Measurements from ENCODE around the gene YBEY. TPM values are rescaled to one million over a fixed set of nuclear protein-coding genes. Genes with fewer than 3 reads are reported as not detected.
A peak's percentile ranks its signal among the peaks of the same experiment; 100 is the strongest.

The YBEY gene
- total RNA-seq, 1 donor from 2014 or later, result 17.1 TPM

- intact Hi-C loops (cut with micrococcal nuclease), result no loop called here
- peaks cover 100% of the 10 kb centered on the region for H3K36me3 ChIP-seq
- H3K4me1 ChIP-seq, result peaks cover 42% of the 10 kb centered on the region
These were observed 31.8 kb upstream of the YBEY start for GRCh38 chr21:46254208-46254975.

DNA sequence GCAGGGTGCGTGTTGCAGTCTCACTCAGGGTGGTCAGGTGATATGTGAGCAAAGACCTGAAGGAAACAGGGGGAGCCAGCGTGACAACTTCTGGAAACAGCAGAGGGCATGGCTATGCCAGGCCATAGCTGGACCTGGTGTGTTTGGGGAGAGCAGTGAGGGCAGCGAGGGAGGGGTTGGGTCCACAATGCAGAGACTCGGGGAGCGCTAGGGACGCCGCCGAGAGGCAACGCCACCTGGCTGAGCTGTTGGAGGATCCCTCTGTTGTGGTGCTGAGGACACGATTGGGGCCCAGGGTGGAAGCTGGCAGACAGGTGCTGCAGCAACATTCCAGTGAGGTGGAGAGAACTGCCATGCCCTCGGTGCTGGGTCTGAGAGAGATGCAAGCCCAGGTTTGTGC lies 31.0 kb upstream of the YBEY start:
- H3K36me3 ChIP-seq, result peaks cover 100% of the 10 kb centered on the region
- no peaks in the 10 kb centered on the region for H3K9me3 ChIP-seq (replicated peaks)
- no peaks in the 10 kb centered on the region for H3K27me3 ChIP-seq (ENCODE audit: low read depth)
- DNase-seq, result no peak
- TF ChIP-seq, protein P1, sequence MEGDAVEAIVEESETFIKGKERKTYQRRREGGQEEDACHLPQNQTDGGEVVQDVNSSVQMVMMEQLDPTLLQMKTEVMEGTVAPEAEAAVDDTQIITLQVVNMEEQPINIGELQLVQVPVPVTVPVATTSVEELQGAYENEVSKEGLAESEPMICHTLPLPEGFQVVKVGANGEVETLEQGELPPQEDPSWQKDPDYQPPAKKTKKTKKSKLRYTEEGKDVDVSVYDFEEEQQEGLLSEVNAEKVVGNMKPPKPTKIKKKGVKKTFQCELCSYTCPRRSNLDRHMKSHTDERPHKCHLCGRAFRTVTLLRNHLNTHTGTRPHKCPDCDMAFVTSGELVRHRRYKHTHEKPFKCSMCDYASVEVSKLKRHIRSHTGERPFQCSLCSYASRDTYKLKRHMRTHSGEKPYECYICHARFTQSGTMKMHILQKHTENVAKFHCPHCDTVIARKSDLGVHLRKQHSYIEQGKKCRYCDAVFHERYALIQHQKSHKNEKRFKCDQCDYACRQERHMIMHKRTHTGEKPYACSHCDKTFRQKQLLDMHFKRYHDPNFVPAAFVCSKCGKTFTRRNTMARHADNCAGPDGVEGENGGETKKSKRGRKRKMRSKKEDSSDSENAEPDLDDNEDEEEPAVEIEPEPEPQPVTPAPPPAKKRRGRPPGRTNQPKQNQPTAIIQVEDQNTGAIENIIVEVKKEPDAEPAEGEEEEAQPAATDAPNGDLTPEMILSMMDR (IDR thresholded peaks at IDR 0.05; ENCODE audit: borderline replicate concordance), result no peak
- H3K27ac ChIP-seq (replicated peaks), result peak overlapping the region; percentile 88
- H3K4me3 ChIP-seq, result no peak overlapping the region
- intact Hi-C loops (cut with micrococcal nuclease), result no loop called here
- H3K4me1 ChIP-seq, result peaks cover 42% of the 10 kb centered on the region

More at GRCh38 chr21:46254208-46254975, 31.8 kb upstream of the YBEY start:
- no peak for DNase-seq
- Histone ChIP-seq H3K9me3 (replicated peaks) (no peaks in the 10 kb centered on the region), H3K27me3 (ENCODE audit: low read depth) (no peaks in the 10 kb centered on the region), H3K4me3 (no peak overlapping the region), H3K27ac (replicated peaks) (peak overlapping the region; percentile 88)
- TF ChIP-seq, protein P1 (IDR thresholded peaks at IDR 0.05; ENCODE audit: borderline replicate concordance), result no peak

DNA sequence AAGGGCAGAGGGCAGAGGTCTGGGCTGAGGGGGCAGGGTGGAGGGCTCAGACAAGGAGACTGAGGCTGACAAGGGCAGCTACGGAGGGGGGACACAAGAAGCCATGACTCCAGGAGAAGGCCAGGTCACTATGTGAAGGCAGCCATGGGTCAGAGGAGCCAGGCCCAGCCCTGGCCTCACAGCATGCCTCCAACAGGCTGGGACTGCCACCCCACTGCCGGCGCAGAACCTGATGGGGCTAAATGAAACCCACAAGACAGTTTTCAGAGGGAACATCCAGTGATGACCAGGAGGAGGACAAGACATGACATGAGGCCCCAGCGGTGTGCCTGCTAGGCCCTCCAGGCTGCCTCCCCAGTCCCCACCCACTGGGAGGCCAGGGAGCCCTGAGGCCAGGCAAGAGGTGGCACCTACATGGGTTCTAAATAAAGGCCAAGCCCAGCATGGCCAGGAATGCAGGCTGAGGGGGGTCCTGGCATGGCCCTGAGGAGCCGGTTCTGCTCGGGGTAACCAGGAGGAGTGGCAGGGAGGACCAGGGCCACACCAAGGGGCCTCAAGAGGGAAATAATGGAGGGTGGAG lies 30.3 kb upstream of the YBEY start:
- peaks cover 100% of the 10 kb centered on the region for H3K36me3 ChIP-seq
- H3K27ac ChIP-seq (replicated peaks), result peak overlapping the region; percentile 88
- TF ChIP-seq, protein P1 (IDR thresholded peaks at IDR 0.05; ENCODE audit: borderline replicate concordance), result no peak
- no peaks in the 10 kb centered on the region for H3K9me3 ChIP-seq (replicated peaks)
- no peaks in the 10 kb centered on the region for H3K27me3 ChIP-seq (ENCODE audit: low read depth)
- H3K4me1 ChIP-seq, result peaks cover 42% of the 10 kb centered on the region
- H3K4me3 ChIP-seq, result no peak overlapping the region
- intact Hi-C loops (cut with micrococcal nuclease), result no loop called here
- no peak for DNase-seq

DNA sequence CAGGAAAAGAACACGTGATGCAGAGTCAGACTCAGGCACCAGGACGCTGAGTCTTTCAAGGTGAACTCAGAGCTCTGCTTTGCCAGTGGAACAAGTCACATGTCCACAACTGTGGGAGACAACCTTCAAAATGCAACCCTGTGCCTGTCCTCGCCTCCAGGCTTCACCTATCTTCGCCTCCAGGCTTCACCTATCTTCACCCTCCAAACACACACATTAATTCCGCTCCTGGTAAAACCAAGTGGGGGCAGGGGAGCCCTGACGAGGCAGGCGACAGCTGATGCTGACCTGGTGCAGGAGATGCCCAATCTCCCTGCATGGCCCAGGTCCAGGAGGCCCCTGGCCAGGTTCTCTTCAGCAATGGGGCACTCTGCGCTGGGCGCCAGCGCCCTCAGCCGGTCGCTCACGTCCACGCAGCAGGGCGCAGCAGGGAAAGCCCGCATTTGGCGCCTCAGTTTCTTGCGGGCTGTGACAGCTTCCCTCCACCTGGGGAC lies 29.6 kb upstream of the YBEY start:
- H3K27me3 ChIP-seq (ENCODE audit: low read depth), result no peaks in the 10 kb centered on the region
- H3K4me3 ChIP-seq, result no peak overlapping the region
- H3K4me1 ChIP-seq, result peaks cover 42% of the 10 kb centered on the region
- peaks cover 100% of the 10 kb centered on the region for H3K36me3 ChIP-seq
- peak overlapping the region; percentile 88 for H3K27ac ChIP-seq (replicated peaks)
- H3K9me3 ChIP-seq (replicated peaks), result no peaks in the 10 kb centered on the region
- TF ChIP-seq, protein P1 (IDR thresholded peaks at IDR 0.05; ENCODE audit: borderline replicate concordance), result peak; percentile 71
- peak; percentile 67 for DNase-seq
- intact Hi-C loops (cut with micrococcal nuclease), result no loop called here

DNA sequence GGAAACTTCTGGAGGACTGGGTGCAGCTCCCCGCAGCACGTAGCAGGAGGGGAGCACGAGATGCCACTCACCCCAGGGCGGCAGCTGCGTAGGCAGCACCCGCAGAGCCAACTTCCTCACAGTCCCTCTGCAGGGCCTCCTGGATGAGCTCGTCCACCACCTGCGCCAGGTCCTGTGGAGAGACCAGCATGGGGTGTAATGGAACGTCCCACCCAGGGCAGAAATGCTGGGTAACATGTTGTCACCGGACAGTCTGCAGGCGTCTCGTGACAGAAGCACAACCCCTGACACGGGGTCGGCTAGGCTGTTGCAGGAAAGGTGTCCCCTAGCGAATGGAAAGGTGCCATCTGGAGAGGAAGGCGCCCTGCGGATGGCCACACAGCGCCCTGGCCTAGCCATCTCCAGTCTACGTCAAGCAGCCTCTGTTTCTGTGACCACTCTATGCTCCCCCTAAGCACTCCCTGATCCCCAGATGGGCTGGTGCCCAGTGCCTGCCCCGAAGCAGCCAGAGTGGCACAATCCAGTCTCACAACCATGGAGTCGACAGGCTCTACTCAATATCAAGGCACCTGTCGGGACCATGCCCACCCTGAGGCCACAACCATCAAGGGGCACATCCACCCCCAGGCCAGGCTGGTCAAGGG lies 22.0 kb upstream of the YBEY start:
- Histone ChIP-seq H3K36me3 (peaks cover 97% of the 10 kb centered on the region), H3K27me3 (ENCODE audit: low read depth) (no peaks in the 10 kb centered on the region), H3K9me3 (replicated peaks) (no peaks in the 10 kb centered on the region), H3K4me1 (no peaks in the 10 kb centered on the region), H3K27ac (replicated peaks) (no peak overlapping the region), H3K4me3 (no peak overlapping the region)
- intact Hi-C loops (cut with micrococcal nuclease), result no loop called here
- TF ChIP-seq, protein P1 (IDR thresholded peaks at IDR 0.05; ENCODE audit: borderline replicate concordance), result no peak
- no peak for DNase-seq

Data from left ventricle myocardium inferior (tissue), 1 donor.